GM19328 (cell line): ENCODE measurements around the gene PDE8B.

Experiments
- ATAC-seq: cut with Tn5 transposase; IDR thresholded peaks from one replicate; pipeline ENCODE4 v1.9.1; 2021; ENCODE audit warnings: mild to moderate bottlenecking, moderate library complexity; ENCODE audit not compliant: unreplicated experiment

Gene PDE8B

GRCh38 chr5:77186652-77187370, 23.7 kb upstream of the PDE8B start:
- ATAC-seq = no peak

DNA sequence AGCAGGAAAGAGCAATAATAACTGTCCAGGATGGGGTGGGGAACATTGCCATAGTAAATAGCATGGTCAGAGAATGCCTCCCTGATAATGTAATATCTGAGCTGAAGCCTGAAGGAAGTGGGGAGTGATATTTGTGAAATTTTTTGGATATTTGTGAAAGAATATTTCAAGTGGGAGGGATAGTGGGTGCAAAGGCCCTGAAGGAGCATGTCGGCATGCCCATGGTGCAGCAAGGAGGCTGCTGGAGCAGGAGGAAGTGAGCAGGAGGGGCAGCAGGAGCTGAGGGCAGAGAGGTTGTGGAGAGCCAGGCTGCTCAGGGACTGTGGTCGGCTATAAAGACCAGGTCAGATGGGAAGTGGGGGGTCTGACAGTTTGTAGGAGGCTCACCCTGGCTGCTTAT, 21.1 kb upstream of the PDE8B start:
- no peak for ATAC-seq

- ATAC-seq = no peak
These were observed 17.9 kb upstream of the PDE8B start for GRCh38 chr5:77192441-77193050.

GRCh38 chr5:77194762-77195161, 15.7 kb upstream of the PDE8B start:
- ATAC-seq = no peak

DNA sequence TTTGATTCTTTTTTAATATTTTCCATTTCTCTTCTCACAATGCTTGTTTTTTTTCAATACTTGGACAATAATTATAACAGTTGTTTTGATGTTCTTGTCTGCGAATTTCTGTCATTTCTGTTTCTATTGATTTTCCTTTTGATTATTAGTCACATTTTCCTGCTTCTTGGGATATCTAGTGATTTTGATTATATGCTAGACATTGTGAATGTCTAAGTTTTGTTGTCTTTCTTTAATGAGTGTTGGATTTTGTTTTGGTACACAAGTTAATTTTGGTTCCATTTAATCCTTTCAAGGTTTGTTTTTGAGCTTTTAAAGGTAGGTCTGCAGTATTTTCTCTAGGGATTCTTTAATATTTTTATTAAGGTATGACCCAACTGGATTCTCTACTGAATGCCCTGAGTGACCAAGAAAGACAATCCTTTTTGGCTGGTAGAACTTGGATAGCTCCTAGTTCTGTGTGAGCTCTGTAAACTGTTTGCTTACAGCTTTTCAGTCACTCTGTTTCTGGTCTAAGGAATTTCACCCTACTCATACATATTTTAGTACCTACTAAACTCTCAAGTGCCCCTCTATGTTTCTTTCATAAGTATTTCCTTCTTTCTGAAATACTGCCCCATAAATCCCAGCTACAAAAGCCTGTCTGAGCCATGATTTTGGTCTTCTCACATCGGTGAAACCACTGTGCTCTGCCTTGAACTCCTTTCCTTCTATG, 12.5 kb upstream of the PDE8B start:
- ATAC-seq = no peak

DNA sequence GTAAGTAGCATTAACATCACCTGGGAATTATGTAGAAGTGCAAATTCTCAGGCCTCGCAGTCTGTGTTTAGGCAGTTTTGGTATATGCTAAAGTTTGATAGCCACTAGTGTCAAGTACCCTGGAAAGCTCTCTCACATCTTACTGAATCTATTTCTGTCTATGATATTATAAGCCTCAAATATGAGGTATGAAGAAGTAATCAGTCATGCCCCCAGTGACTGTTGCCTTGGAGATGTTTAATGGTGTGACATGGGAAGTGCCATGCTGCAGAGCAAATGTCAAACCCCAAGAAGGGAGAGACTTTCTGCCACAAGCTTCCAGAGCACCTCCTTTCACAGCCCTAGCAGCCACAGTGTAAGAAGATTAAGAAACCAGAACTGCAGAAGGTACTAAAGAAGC, 9.8 kb upstream of the PDE8B start:
- ATAC-seq = no peak

DNA sequence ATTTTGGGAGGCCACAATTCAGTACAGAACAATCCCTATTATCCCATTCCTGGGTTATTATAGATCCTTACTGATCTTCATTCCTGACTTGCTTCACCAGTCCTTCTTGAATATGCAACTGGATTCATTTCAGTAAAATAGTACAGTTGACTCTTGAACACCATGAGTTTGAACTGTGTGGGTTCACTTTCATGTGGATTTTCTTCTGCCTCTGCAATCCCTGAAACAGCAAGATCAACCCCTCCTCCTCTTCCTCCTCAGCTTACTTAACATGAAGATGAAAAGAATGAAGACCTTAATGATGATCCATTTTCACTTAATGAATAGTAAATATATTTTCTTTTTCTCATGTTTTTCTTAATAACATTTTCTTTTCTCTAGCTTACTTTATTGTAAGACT, 8.3 kb upstream of the PDE8B start:
- ATAC-seq = no peak

DNA sequence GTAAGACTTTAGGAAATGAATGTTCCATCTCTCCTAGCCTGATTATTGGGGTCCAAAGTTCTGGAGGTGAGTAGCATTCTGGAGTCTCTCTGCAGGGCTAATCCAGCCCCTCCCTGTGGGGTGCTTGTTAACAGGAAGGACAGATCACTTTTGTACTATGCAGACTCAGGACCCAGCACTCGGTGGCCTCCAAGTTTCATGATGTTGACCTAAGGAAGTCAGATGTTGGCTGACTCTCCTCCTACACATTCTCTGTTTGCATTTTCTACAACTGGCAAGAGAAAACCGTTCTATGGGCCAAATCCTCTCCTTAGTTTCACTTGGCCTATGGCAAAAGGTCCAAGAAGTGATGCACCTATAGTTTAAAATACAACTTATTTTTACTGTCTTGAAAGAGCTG, 5.5 kb upstream of the PDE8B start:
- ATAC-seq = no peak

- ATAC-seq = no peak
These were observed 1.8 kb upstream of the PDE8B start for GRCh38 chr5:77208507-77209163.

DNA sequence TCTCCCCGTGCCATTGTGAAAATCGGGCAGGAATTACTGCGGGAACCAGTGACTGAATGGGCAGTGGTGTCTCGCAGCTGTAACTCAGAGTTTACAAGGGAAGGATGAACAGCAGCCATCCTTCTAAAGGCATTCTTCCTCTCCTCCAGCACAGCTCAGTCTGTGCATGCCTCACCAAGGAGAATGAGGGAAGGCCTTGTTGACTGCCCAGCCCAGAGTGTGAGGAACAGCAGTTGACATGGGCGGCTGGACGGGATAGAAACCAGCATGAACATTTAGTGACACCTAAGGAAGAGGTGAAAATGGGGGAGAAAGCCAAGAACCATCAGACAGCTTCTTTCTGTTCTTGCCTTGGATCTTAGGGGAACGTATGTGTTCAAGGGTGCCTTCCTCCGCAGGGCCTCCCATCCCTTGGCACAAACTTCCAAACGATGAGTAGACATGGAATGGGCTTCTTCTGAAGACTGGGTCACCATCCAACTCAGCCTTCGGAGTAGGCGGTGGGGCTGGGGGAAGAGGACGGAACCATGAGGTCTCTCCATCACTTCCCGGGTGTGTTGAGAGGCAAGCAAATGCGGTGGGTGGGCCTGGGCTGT, 887 bp upstream of the PDE8B start:
- ATAC-seq = no peak

DNA sequence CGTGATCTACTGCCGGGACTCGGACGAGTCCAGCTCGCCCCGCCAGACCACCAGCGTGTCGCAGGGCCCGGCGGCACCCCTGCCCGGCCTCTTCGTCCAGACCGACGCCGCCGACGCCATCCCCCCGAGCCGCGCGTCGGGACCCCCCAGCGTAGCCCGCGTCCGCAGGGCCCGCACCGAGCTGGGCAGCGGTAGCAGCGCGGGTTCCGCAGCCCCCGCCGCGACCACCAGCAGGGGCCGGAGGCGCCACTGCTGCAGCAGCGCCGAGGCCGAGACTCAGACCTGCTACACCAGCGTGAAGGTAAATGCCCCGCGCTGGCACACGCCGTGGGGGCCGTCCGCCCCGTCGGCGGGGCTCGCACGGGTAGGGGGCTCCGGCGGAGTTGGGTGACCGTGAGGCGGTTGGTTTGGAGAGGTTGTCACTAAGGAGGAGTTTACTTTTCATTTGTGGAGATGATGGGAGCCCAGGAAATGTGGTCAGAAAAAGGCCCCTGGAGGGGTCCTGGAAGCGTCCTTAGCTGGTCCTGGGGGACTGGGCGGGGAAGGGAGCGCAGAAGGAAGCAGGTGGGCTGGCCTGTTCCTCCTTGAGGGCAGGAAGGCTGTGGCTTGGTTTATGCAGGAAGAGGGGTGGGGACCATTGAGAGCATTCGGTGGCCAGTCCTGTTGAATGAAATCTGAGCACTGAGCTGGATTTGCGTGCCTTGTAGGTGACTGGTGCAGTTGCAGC, 647 bp downstream of the PDE8B start:
- no peak for ATAC-seq

- no peak for ATAC-seq
These were observed 1.2 kb downstream of the PDE8B start for GRCh38 chr5:77211691-77212047.

DNA sequence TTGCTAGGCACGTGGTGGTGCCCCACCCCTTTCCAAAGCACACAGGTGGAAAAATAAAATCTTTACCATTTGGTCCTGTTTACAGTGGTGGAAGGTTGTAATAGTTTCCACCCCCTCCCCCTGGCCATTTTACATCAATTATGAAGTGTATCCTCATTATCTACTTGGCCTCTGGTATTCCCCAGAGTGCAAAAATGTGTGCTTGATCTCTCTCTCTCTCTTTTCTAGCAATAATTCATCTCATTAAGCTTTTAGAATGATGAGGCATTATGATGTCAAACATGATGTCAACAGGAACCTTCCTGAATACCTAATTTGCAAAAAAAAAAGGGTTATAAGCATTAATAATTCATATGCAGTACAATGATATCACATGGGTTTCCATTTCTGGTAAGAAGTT, 3.1 kb downstream of the PDE8B start:
- ATAC-seq = no peak

GRCh38 chr5:77214151-77214550, 3.7 kb downstream of the PDE8B start:
- no peak for ATAC-seq

- ATAC-seq = no peak
These were observed 7.8 kb downstream of the PDE8B start for GRCh38 chr5:77218263-77218662.

GRCh38 chr5:77221115-77221514, 10.6 kb downstream of the PDE8B start:
- no peak for ATAC-seq

GRCh38 chr5:77222722-77223121, 12.2 kb downstream of the PDE8B start:
- ATAC-seq = no peak

- no peak for ATAC-seq
These were observed 13.2 kb downstream of the PDE8B start for GRCh38 chr5:77223653-77224052.

GRCh38 chr5:77224672-77225355, 14.3 kb downstream of the PDE8B start:
- ATAC-seq = no peak

GRCh38 chr5:77225531-77225930, 15.1 kb downstream of the PDE8B start:
- ATAC-seq = no peak
